ENCODE measurements around the gene POLR2B.
"Not testable (repeated sequence)": the region's sequence is repeated elsewhere in the genome, so short reads cannot be mapped to it uniquely, and the experiment has no call there.

POLR2B gene

GRCh38 chr4:57059890-57060716, 81.4 kb downstream of the POLR2B start:
- no peak for ATAC-seq

GRCh38 chr4:57060717-57061067, 82.0 kb downstream of the POLR2B start:
- ATAC-seq, result not testable (repeated sequence)

GRCh38 chr4:57061395-57061794, 82.7 kb downstream of the POLR2B start:
- no peak for ATAC-seq

- no peak for ATAC-seq
Observed at GRCh38 chr4:57063518-57063917, 84.8 kb downstream of the POLR2B start.

GRCh38 chr4:57064120-57064519, 85.4 kb downstream of the POLR2B start:
- ATAC-seq, result no peak

GRCh38 chr4:57064811-57065711, 86.4 kb downstream of the POLR2B start:
- no peak for ATAC-seq

GRCh38 chr4:57065730-57066482, 87.2 kb downstream of the POLR2B start:
- no peak for ATAC-seq

- ATAC-seq, result no peak
Observed at GRCh38 chr4:57068237-57068981, 89.7 kb downstream of the POLR2B start.

- ATAC-seq, result no peak
Observed at GRCh38 chr4:57070461-57070860, 91.8 kb downstream of the POLR2B start.

- no peak for ATAC-seq
Observed at GRCh38 chr4:57071326-57071725, 92.6 kb downstream of the POLR2B start.

- no peak for ATAC-seq
Observed at GRCh38 chr4:57073559-57073958, 94.9 kb downstream of the POLR2B start.

- ATAC-seq, result no peak
Observed at GRCh38 chr4:57074744-57075143, 96.0 kb downstream of the POLR2B start.

- no peak for ATAC-seq
Observed at GRCh38 chr4:57075367-57075766, 96.7 kb downstream of the POLR2B start.

- no peak for ATAC-seq
Observed at GRCh38 chr4:57076646-57077045, 98.0 kb downstream of the POLR2B start.

- no peak for ATAC-seq
Observed at GRCh38 chr4:57077550-57078343, 99.1 kb downstream of the POLR2B start.

- no peak for ATAC-seq
Observed at GRCh38 chr4:57078685-57079521, 100.2 kb downstream of the POLR2B start.

Measured in activated CD4-positive, CD25-positive, alpha-beta regulatory T cell treated with anti-CD3 and anti-CD28 coated beads, Interleukin-2, amount 50 U/mL, for 24 hours (primary cell).